HUES48 (cell line): ENCODE data around the gene FBN3.

Source experiments
- H3K27ac ChIP-seq: one replicate; pipeline ENCODE4 v1.7.0; 2013; ENCODE audit warnings: low read depth, low read length, inconsistent platforms
- H3K27me3 ChIP-seq: 2 replicates; pipeline ENCODE4 v1.6.1; 2013; ENCODE audit warnings: mild to moderate bottlenecking, low read length; ENCODE audit not compliant: control insufficient read depth, insufficient read depth
- H3K36me3 ChIP-seq: 2 replicates; pipeline ENCODE4 v1.6.1; 2013; ENCODE audit warnings: low read length; ENCODE audit not compliant: control insufficient read depth, insufficient read depth
- H3K4me1 ChIP-seq: 2 replicates; pipeline ENCODE4 v1.6.1; 2013; ENCODE audit warnings: mild to moderate bottlenecking, low read length; ENCODE audit not compliant: control insufficient read depth, insufficient read depth
- H3K4me3 ChIP-seq: 2 replicates; pipeline ENCODE4 v1.5.1; 2013; ENCODE audit warnings: mild to moderate bottlenecking, low read depth, low read length
- H3K9ac ChIP-seq: 2 replicates; pipeline ENCODE4 v1.6.1; 2013; ENCODE audit warnings: mild to moderate bottlenecking, low read depth, low read length, moderate library complexity
- H3K9me3 ChIP-seq: 2 replicates; pipeline ENCODE4 v1.6.1; 2013; ENCODE audit warnings: low read length; ENCODE audit not compliant: control insufficient read depth, insufficient read depth

FBN3 gene

DNA sequence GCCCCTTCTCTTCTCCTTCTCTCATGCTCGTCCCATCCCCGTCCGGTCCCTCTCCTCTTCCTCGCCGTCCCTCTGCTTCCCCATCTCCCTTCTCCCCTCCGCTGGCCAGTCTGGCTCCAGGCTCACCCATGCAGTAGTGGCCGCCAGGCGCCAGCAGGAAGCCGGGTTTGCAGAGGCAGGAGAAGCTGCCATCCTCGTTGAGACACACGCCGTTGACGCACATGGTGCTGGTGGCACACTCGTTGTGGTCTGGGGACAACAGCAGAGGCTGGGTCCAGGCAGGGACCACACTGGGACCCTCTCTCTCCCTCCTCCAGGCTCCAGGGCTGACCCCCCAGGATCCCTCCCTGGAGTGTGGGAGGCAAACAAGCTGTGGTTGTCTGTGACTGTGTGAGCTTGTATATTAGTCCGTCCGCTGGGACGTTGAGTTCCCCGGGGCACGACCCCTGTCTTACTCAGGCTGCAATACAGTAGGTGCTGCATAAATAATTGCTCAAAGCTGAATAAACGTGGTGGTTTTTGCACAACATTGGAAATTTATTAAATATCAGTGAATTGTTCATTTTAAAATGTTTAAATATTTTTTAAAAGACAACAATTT lies 16.4 kb downstream of the FBN3 start:
- no peak overlapping the region for H3K27ac ChIP-seq
- H3K4me3 ChIP-seq: no peak overlapping the region
- H3K36me3 ChIP-seq: peaks cover 51% of the 10 kb centered on the region
- H3K27me3 ChIP-seq: no peaks in the 10 kb centered on the region
- H3K4me1 ChIP-seq: no peaks in the 10 kb centered on the region
- no peak overlapping the region for H3K9ac ChIP-seq
- H3K9me3 ChIP-seq: no peaks in the 10 kb centered on the region

DNA sequence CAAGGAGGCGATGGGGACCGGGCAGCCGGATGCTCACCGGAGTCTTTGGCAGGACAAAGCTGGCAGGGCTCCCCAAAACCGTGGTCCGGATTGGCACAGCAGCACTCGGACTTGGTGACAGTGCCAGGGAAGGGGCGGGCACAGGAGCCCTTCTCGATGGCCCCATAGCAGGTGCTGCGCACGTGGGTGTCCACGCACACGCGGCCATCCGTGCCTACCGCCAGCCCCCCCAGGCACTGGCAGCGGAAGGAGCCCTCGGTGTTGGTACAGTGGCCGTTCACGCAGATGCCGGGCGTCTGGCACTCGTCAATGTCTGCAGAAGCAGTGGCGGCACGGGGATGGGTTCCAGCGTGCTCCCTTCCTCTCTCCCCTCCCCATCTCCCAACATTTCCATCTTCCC lies 17.9 kb downstream of the FBN3 start:
- Histone ChIP-seq H3K4me3 (no peak overlapping the region), H3K27ac (no peak overlapping the region), H3K36me3 (peaks cover 52% of the 10 kb centered on the region), H3K9ac (no peak overlapping the region), H3K4me1 (no peaks in the 10 kb centered on the region), H3K27me3 (no peaks in the 10 kb centered on the region), H3K9me3 (no peaks in the 10 kb centered on the region)

GRCh38 chr19:8129061-8129618 lies 20.3 kb downstream of the FBN3 start:
- H3K36me3 ChIP-seq: peaks cover 52% of the 10 kb centered on the region
- H3K9ac ChIP-seq: no peak overlapping the region
- no peaks in the 10 kb centered on the region for H3K9me3 ChIP-seq
- H3K27ac ChIP-seq: no peak overlapping the region
- H3K27me3 ChIP-seq: no peaks in the 10 kb centered on the region
- no peak overlapping the region for H3K4me3 ChIP-seq
- no peaks in the 10 kb centered on the region for H3K4me1 ChIP-seq

DNA sequence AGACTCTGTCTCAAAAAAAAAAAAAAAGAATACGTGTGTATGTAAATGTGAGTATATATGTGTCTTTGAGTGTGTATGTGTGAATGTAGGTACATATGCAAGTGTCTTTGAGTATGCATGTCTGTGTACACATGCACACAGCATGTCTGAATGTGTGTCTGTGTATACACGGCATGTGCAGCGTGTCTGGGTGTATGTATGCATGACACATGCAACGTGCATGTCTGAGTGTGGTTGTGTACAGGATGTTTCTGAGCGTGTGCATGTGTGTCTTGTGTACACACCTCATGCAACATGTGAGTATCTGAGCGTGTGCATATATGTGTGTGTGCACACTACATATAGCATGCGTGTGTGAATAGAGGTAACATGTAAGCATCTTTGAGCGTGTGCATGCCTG lies 20.8 kb downstream of the FBN3 start:
- Histone ChIP-seq H3K9me3 (no peaks in the 10 kb centered on the region), H3K27me3 (no peaks in the 10 kb centered on the region), H3K27ac (no peak overlapping the region), H3K36me3 (peaks cover 55% of the 10 kb centered on the region), H3K4me1 (no peaks in the 10 kb centered on the region), H3K9ac (no peak overlapping the region), H3K4me3 (no peak overlapping the region)

DNA sequence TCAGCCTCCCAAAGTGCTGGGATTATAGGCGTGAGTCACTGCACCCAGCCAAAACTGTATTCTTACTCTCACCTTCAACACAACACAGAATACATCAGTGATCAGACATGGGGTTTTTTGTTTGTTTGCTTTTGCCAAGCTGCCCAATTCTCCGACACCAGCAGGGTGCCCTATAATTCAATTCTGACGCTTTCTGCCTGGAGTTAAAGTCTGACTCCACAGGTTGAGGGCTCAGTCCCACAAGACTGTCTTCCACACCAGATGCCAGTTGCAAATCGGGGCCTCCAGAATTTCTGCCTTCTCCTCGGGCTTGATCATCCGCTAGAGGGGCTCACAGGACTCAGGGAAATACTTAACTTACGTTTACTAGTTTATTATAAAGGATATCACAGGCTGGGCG lies 22.1 kb downstream of the FBN3 start:
- no peak overlapping the region for H3K9ac ChIP-seq
- H3K27ac ChIP-seq: no peak overlapping the region
- no peaks in the 10 kb centered on the region for H3K4me1 ChIP-seq
- H3K27me3 ChIP-seq: no peaks in the 10 kb centered on the region
- no peak overlapping the region for H3K4me3 ChIP-seq
- H3K9me3 ChIP-seq: no peaks in the 10 kb centered on the region
- peaks cover 48% of the 10 kb centered on the region for H3K36me3 ChIP-seq

- no peak overlapping the region for H3K4me3 ChIP-seq
- H3K9ac ChIP-seq: no peak overlapping the region
- H3K36me3 ChIP-seq: peaks cover 44% of the 10 kb centered on the region
- no peaks in the 10 kb centered on the region for H3K9me3 ChIP-seq
- H3K4me1 ChIP-seq: no peaks in the 10 kb centered on the region
- H3K27ac ChIP-seq: no peak overlapping the region
- H3K27me3 ChIP-seq: no peaks in the 10 kb centered on the region
Observed at GRCh38 chr19:8126511-8126910, 22.9 kb downstream of the FBN3 start.

DNA sequence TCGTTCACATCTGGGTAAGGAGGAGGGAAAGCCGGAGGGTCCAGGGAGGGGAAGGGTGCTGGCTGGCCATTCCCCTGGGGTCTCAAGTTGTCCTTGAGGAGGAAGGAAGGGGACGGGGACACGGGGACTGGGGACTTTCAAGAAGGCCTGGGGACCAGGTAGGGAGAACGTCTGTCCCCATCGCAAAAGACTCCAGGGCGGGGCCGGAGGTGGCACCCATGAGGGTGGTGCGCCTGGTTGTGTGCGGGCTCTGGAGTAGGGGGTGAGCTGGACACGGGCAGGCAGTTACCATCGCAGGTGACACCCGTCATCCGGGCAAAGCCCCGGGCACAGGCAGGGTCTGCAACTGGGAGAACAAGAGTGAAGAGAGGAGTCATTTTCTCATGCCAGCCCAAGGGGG lies 23.4 kb downstream of the FBN3 start:
- Histone ChIP-seq H3K9me3 (no peaks in the 10 kb centered on the region), H3K36me3 (peaks cover 39% of the 10 kb centered on the region), H3K9ac (no peak overlapping the region), H3K27me3 (no peaks in the 10 kb centered on the region), H3K4me3 (no peak overlapping the region), H3K4me1 (peaks cover under 1% of the 10 kb centered on the region; the same call in 1 of the 2 replicates), H3K27ac (no peak overlapping the region)

DNA sequence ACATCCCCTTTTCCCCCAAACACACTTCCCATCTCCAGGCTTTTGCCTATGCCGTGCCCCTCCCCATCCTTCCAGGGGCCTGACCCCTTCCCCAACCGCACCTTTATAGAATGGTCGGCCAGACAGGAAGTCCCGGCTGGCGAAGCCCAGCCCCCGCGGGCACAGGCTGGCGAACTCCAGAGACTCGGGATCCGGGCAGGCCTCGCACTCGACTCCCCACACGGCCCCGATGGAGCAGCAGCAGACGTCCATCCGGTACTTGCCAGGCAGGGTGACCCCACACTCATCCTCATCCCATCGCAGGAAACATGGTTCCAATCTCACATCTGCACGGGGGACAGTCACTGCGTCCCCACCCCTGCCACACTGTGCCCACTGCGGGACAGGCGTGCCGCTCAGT lies 25.7 kb downstream of the FBN3 start:
- Histone ChIP-seq H3K9me3 (no peaks in the 10 kb centered on the region), H3K9ac (no peak overlapping the region), H3K27me3 (no peaks in the 10 kb centered on the region), H3K27ac (no peak overlapping the region), H3K4me1 (peaks cover 8% of the 10 kb centered on the region; the same call in 1 of the 2 replicates), H3K36me3 (peaks cover 35% of the 10 kb centered on the region), H3K4me3 (no peak overlapping the region)

DNA sequence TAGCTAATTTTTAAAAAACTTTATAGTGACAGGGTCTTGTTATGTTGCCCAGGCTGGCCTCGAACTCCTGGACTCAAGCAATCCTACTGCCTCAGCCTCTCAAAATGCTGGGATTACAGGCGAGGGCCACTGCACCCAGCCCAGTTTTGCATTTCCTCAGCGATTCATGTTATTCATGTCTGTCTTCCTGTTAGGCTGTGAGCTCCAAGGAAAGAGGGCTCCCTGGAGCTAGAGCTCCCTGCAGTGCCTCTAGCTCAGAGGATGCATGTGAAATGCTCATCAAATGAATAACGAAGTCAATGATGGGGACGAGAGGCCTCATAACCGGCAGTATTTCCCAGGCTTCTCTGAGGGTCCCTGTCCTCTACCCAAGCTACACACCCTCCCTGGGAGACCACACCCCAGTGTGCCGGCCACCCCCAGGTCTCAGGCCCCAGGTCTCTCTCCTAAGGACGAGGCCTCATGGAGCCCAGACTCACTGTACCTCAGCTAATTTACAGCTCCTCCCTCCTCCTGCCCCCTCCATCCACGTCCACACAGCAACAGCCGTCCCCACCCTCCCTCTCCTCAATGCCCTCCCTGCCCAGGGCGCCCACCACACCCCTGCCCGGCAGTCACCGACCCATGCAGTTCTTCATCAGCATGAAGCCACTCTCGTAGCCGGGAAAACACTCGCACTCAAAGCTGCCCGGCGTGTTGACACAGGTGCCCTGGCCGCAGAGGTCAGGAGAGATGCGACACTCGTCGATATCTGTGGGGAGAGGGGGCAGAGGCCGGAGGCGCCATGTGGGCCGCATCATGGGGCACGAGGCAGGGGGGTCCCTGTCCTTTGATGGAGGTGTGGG lies 28.5 kb downstream of the FBN3 start:
- Histone ChIP-seq H3K27ac (peak overlapping the region; percentile 80), H3K36me3 (peaks cover 42% of the 10 kb centered on the region)

DNA sequence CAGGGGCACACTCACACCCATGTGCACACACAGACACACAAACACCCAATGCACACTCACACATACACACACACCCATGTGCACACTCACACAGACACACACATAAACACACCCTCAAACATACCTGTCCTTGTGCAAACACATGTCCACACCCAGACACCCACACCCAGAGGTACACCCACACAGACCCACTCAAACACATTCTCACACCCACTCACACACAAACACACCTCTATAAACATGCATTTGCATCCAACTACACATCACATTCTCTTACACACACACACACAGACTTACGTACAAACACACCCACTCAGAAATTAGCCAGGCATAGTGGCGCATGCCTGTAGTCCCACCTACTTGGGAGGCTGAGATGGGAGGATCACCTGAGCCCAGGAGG lies 31.4 kb downstream of the FBN3 start:
- Histone ChIP-seq H3K4me1 (peaks cover 8% of the 10 kb centered on the region; the same call in 1 of the 2 replicates), H3K27me3 (no peaks in the 10 kb centered on the region), H3K27ac (no peak overlapping the region), H3K9me3 (no peaks in the 10 kb centered on the region), H3K9ac (no peak overlapping the region), H3K36me3 (peaks cover 38% of the 10 kb centered on the region), H3K4me3 (no peak overlapping the region)

More for the DNA sequence above, 28.5 kb downstream of the FBN3 start:
- Histone ChIP-seq H3K9me3 (no peaks in the 10 kb centered on the region), H3K4me1 (peaks cover 8% of the 10 kb centered on the region; the same call in 1 of the 2 replicates), H3K27me3 (no peaks in the 10 kb centered on the region), H3K4me3 (no peak overlapping the region), H3K9ac (no peak overlapping the region)
